Stimulated activated naive CD8-positive, alpha-beta T cell treated with anti-CD3 and anti-CD28 coated beads, Interleukin-15, amount 100 ng/mL, for 72 hours (primary cell): Measurements from ENCODE around the gene FGF13.

Experiments used
- ATAC-seq: fragments of 150-1000 bp; cut with Tn5 transposase; 2 replicates; pipeline ENCODE4 v1.10.0; 2021; ENCODE audit warnings: mild to moderate bottlenecking, moderate library complexity
- DNase-seq, 2 donors: peaks; one replicate each; pipeline ENCODE4 v3.0.0; 2021 to 2022
- H3K27ac Mint-ChIP-seq, 2 donors: one replicate each; pipeline ENCODE4 v1.8.0; 2022; ENCODE audit warnings: mild to moderate bottlenecking in 2 of 2, mixed read lengths in 2 of 2, moderate library complexity in 2 of 2
- H3K27me3 Mint-ChIP-seq: one replicate; pipeline ENCODE4 v1.8.0; 2022; ENCODE audit warnings: mixed read lengths
- H3K4me1 Mint-ChIP-seq: one replicate; pipeline ENCODE4 v1.8.0; 2022; ENCODE audit warnings: mild to moderate bottlenecking, mixed read lengths
- H3K4me3 Mint-ChIP-seq, 2 donors: one replicate each; pipeline ENCODE4 v1.8.0; 2022; ENCODE audit warnings: mild to moderate bottlenecking in 2 of 2, mixed read lengths in 2 of 2, moderate library complexity in 1 of 2
- H3K9me3 Mint-ChIP-seq, 2 donors: one replicate each; pipeline ENCODE4 v1.8.0; 2022; ENCODE audit warnings: mixed read lengths in 2 of 2

The FGF13 gene

GRCh38 chrX:138711399-138712347, at the start of gene FGF13:
Gene FGF13 (minus strand): TSS chrX:138711717. CDS start chrX:138711003, 714 bp downstream.
- no peaks in the 10 kb centered on the region for H3K4me1 Mint-ChIP-seq
- H3K27ac Mint-ChIP-seq = no peak within 1 kb of the TSS
- no peak for ATAC-seq
- DNase-seq = no peak
- H3K9me3 Mint-ChIP-seq = no peaks in the 10 kb centered on the region
- H3K4me3 Mint-ChIP-seq = peak within 1 kb of the TSS in 1 of 2 donors; percentile 54
- peaks cover 49% of the 10 kb centered on the region for H3K27me3 Mint-ChIP-seq

GRCh38 chrX:138759217-138759943, 47.9 kb upstream of the FGF13 start:
- Mint-ChIP-seq H3K9me3 (no peaks in the 10 kb centered on the region), H3K4me3 (no peak overlapping the region), H3K27me3 (no peaks in the 10 kb centered on the region), H3K27ac (no peak overlapping the region), H3K4me1 (no peaks in the 10 kb centered on the region)
- DNase-seq (no peak), ATAC-seq (no peak)

GRCh38 chrX:138756234-138756633, 44.7 kb upstream of the FGF13 start:
- Mint-ChIP-seq H3K27me3 (no peaks in the 10 kb centered on the region), H3K9me3 (no peaks in the 10 kb centered on the region), H3K27ac (no peak overlapping the region), H3K4me3 (no peak overlapping the region), H3K4me1 (no peaks in the 10 kb centered on the region)
- no peak for ATAC-seq
- DNase-seq = no peak

- H3K9me3 Mint-ChIP-seq = no peaks in the 10 kb centered on the region
- no peaks in the 10 kb centered on the region for H3K27me3 Mint-ChIP-seq
- H3K4me1 Mint-ChIP-seq = no peaks in the 10 kb centered on the region
- DNase-seq (no peak), ATAC-seq (no peak)
- H3K4me3 Mint-ChIP-seq = no peak overlapping the region
- no peak overlapping the region for H3K27ac Mint-ChIP-seq
These were observed 43.3 kb upstream of the FGF13 start for GRCh38 chrX:138754861-138755260.

- Mint-ChIP-seq H3K4me1 (no peaks in the 10 kb centered on the region), H3K9me3 (no peaks in the 10 kb centered on the region), H3K4me3 (no peak overlapping the region), H3K27me3 (no peaks in the 10 kb centered on the region), H3K27ac (no peak overlapping the region)
- no peak for DNase-seq
- no peak for ATAC-seq
These were observed 37.0 kb upstream of the FGF13 start for GRCh38 chrX:138748480-138748879.

- H3K4me1 Mint-ChIP-seq = no peaks in the 10 kb centered on the region
- DNase-seq (no peak), ATAC-seq (no peak)
- H3K9me3 Mint-ChIP-seq = no peaks in the 10 kb centered on the region
- H3K27me3 Mint-ChIP-seq = no peaks in the 10 kb centered on the region
- no peak overlapping the region for H3K4me3 Mint-ChIP-seq
- no peak overlapping the region for H3K27ac Mint-ChIP-seq
These were observed 33.7 kb upstream of the FGF13 start for GRCh38 chrX:138745196-138745595.

- Mint-ChIP-seq H3K27me3 (no peaks in the 10 kb centered on the region), H3K9me3 (no peaks in the 10 kb centered on the region), H3K4me3 (no peak overlapping the region), H3K4me1 (no peaks in the 10 kb centered on the region), H3K27ac (no peak overlapping the region)
- ATAC-seq (no peak), DNase-seq (no peak)
These were observed 30.7 kb upstream of the FGF13 start for GRCh38 chrX:138742217-138742616.

GRCh38 chrX:138740341-138740740, 28.8 kb upstream of the FGF13 start:
- DNase-seq = no peak
- no peaks in the 10 kb centered on the region for H3K9me3 Mint-ChIP-seq
- no peak for ATAC-seq
- no peak overlapping the region for H3K27ac Mint-ChIP-seq
- no peak overlapping the region for H3K4me3 Mint-ChIP-seq
- no peaks in the 10 kb centered on the region for H3K27me3 Mint-ChIP-seq
- no peaks in the 10 kb centered on the region for H3K4me1 Mint-ChIP-seq

- ATAC-seq (no peak), DNase-seq (no peak)
- no peaks in the 10 kb centered on the region for H3K27me3 Mint-ChIP-seq
- no peak overlapping the region for H3K4me3 Mint-ChIP-seq
- no peak overlapping the region for H3K27ac Mint-ChIP-seq
- H3K4me1 Mint-ChIP-seq = no peaks in the 10 kb centered on the region
- no peaks in the 10 kb centered on the region for H3K9me3 Mint-ChIP-seq
These were observed 11.8 kb upstream of the FGF13 start for GRCh38 chrX:138723301-138723700.

- H3K9me3 Mint-ChIP-seq = no peaks in the 10 kb centered on the region
- H3K4me1 Mint-ChIP-seq = no peaks in the 10 kb centered on the region
- no peak overlapping the region for H3K27ac Mint-ChIP-seq
- H3K27me3 Mint-ChIP-seq = peaks cover 14% of the 10 kb centered on the region
- DNase-seq (no peak), ATAC-seq (no peak)
- no peak overlapping the region for H3K4me3 Mint-ChIP-seq
These were observed 7.9 kb upstream of the FGF13 start for GRCh38 chrX:138719396-138719795.

GRCh38 chrX:138718941-138719340, 7.4 kb upstream of the FGF13 start:
- Mint-ChIP-seq H3K4me3 (no peak overlapping the region), H3K9me3 (no peaks in the 10 kb centered on the region), H3K27me3 (peaks cover 14% of the 10 kb centered on the region), H3K27ac (no peak overlapping the region), H3K4me1 (no peaks in the 10 kb centered on the region)
- DNase-seq (no peak), ATAC-seq (no peak)

- no peak overlapping the region for H3K27ac Mint-ChIP-seq
- H3K4me3 Mint-ChIP-seq = peak overlapping the region in 1 of 2 donors; percentile 54
- ATAC-seq (no peak), DNase-seq (no peak)
- no peaks in the 10 kb centered on the region for H3K9me3 Mint-ChIP-seq
- H3K4me1 Mint-ChIP-seq = no peaks in the 10 kb centered on the region
- H3K27me3 Mint-ChIP-seq = peaks cover 49% of the 10 kb centered on the region
These were observed 613 bp downstream of the FGF13 start for GRCh38 chrX:138710866-138711341.

GRCh38 chrX:138709886-138710791, 1.4 kb downstream of the FGF13 start:
- no peak for DNase-seq
- no peaks in the 10 kb centered on the region for H3K9me3 Mint-ChIP-seq
- no peak overlapping the region for H3K27ac Mint-ChIP-seq
- ATAC-seq = no peak
- H3K4me1 Mint-ChIP-seq = no peaks in the 10 kb centered on the region
- H3K4me3 Mint-ChIP-seq = no peak overlapping the region
- H3K27me3 Mint-ChIP-seq = peaks cover 42% of the 10 kb centered on the region

- Mint-ChIP-seq H3K27ac (no peak overlapping the region), H3K4me3 (no peak overlapping the region), H3K9me3 (no peaks in the 10 kb centered on the region), H3K4me1 (no peaks in the 10 kb centered on the region), H3K27me3 (peaks cover 29% of the 10 kb centered on the region)
- no peak for ATAC-seq
- no peak for DNase-seq
These were observed 3.2 kb downstream of the FGF13 start for GRCh38 chrX:138708268-138708667.

- Mint-ChIP-seq H3K4me3 (no peak overlapping the region), H3K27ac (no peak overlapping the region), H3K27me3 (peaks cover 1% of the 10 kb centered on the region), H3K4me1 (no peaks in the 10 kb centered on the region), H3K9me3 (peaks cover 0 to 5% of the 10 kb centered on the region in 2 donors)
- DNase-seq = no peak
- no peak for ATAC-seq
These were observed 6.9 kb downstream of the FGF13 start for GRCh38 chrX:138704596-138704995.
